Measurements from ENCODE around the gene PPP1R13B.

GRCh38 chr14:103896578-103896977 lies 49.2 kb upstream of the PPP1R13B start:
- TF ChIP-seq CTCF (IDR thresholded peaks at IDR 0.05 in 4 of 5, conservative IDR thresholded peaks at IDR 0.05 in 1 of 5) (no peak), POLR2A (IDR thresholded peaks at IDR 0.05) (no peak)
